NCI-H460 (cell line): ENCODE results near the gene AGBL5. TPM values are rescaled to one million over a fixed set of nuclear protein-coding genes. Genes with fewer than 3 reads are reported as not detected.
A peak's percentile ranks its signal among the peaks of the same experiment; 100 is the strongest.

ENCODE experiments used
- DNase-seq: peaks from one replicate; pipeline ENCODE4 v3.0.0-alpha.2; 2016; ENCODE audit warnings: low read depth; ENCODE audit errors: extremely low read depth
- total RNA-seq: library from RNA; depleted of rRNA; stranded (reverse); fragments of >200 nt; shearing (Covaris generic); gene quantifications from 2 replicates; pipeline ENCODE4 v1.2.3, GENCODE V29; 2014

Gene AGBL5
- total RNA-seq, 1 experiment from 2014 or later: 35.4 TPM

DNA sequence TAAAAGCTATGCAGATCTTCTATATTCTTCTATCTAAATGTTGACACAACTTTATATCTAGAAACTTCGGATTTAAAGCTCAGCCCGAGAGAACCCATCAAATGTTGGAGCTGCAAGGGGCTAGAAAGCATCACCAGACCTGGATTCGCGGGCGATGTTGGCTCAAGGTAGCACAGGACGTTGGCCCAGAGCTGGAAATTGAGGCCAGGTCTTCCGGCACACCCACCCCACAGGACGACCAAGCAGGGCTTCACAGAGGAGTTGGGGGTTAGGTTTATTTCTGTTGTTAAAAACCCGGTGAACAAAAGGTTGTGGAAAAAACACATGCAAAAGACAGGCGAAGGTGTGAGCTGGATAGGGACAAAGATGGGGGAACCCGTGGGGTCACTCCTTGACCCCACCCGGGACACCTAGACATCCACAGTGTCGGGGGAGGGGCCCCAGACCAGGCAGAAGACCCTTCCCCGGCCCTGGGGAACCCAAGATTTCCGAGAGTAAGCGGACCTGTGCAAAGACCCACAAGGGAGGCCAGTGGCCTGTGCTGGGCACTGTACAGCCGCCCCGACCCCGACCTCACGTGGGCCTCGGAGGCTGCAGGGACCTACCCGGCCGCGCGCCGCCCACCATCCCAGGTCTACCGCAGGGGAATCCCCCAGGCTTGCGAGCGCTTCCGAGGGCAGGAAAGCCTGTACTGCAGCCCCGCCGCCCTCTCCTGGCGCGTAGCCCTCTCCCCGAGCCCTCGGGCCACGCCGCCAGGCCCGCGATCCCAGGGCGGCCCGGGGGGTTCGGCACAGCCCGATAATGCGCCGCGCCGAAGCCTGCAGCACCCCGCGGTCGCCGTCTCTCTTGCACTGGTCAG lies 1.8 kb upstream of the AGBL5 start:
- DNase-seq: no peak

DNA sequence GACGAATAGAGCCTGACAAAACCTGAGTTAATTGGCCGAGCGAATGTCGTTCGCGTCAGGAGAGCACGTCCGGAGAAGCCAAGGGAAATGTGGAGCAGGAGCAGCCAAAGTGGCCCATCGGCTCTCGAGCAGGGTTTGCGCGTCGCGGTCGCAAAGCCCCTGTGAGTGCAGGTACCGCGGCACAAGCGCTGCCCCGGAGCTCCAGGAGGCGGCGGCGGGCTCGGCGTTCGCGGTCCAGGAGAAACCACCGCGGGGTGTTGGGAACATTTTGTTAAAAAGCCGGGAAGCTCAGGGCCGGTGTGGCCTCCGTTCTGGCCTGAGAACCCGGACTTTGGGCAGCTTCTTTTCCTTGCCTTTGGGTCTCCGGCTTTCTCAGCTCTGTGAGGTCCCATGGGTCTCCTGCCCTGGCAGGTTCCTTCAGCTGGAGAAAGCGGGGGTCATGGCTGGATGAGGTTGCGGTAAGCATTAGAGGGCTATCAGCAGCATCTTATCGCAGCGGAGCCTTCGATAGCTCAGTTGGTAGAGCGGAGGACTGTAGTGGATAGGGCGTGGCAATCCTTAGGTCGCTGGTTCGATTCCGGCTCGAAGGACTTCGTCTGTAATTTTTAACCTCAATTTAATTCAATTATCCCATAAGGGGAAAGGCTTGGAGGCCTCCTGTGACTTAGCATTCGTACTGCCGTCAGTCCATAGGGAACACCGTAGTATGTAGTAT lies 1.0 kb upstream of the AGBL5 start:
- DNase-seq: peak; percentile 94

DNA sequence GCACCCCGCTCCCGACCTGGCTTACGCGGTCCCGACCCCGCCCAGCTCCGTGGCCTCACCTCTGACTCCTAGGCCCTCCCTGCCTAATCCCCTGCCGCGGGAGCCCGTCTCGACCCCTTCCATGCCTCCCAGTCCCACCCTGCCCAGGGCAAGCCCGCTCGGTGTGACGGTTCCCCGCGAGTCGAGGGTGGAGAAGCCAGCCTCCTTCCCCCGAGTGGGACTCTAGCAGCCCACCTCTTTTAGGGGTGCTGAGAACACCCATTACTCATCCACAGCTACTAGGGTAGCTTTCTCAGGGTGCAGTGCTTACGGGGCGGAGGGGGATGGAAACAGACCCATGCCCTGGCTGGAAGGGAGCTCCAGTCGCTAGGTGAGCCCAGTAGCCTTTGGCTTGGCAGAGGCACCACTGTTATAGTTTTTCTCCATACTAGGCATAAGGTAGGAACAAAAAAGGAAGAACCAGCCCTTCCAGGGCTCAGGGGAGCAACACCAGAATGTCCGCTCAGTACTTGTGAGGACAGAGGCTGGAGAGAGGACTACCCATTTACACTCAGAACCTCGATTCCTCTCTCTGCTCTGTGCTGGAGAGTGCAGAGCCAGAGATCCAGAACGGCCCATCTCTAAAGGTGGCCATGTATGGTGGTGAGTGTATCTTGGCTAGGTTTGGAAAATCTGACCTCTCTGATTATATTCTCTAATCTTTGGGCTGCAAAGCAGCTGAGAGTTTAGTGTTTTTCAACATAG lies 606 bp downstream of the AGBL5 start:
- DNase-seq: no peak

DNA sequence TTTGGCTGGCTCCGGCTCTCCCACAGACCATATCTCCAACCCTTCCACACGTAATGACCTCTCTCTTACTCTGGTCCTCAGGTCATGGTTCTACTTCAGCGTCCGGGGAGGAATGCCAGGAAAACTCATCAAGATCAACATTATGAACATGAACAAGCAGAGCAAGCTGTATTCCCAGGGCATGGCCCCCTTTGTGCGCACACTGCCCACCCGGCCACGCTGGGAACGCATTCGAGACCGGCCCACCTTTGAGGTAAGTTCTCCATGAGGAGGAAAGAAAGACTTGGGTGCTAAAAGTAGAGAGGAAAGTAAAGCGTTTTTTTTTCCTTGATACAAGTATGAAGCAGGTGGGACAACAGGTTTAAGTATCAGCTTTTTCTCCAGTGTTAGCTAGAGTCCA lies 1.9 kb downstream of the AGBL5 start:
- no peak for DNase-seq

DNA sequence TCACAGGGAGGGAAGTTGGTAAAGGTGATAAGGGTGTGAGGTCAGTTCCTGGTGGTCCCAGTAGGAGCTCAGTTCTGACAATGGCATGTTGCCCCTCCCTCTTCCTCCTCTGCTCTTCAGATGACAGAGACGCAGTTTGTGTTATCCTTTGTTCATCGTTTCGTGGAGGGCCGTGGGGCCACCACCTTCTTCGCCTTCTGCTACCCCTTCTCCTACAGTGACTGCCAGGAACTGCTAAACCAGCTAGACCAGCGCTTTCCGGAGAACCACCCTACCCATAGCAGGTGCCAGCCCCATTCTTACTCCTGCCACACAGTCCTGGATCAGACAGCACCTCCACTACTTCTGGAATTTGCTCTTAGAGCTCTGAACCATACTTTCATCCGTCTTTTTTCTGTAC lies 2.3 kb downstream of the AGBL5 start:
- DNase-seq: no peak

DNA sequence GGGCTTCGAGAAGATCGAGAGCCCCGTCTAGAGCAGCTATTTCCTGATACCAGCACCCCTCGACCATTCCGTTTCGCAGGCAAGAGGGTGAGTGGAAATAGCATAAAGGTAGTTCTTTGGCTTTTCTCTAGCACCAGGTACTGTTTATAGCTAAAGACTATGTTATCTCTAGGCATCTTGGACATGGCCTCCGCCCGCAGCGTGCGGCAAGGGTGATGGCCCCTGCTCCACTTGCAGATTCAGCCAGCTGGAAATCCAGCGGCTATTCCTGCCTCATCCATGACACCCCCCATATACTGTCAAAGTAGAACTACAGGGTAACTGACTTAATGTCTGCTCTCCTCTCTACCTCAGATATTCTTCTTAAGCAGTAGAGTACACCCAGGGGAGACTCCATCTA lies 3.3 kb downstream of the AGBL5 start:
- no peak for DNase-seq

DNA sequence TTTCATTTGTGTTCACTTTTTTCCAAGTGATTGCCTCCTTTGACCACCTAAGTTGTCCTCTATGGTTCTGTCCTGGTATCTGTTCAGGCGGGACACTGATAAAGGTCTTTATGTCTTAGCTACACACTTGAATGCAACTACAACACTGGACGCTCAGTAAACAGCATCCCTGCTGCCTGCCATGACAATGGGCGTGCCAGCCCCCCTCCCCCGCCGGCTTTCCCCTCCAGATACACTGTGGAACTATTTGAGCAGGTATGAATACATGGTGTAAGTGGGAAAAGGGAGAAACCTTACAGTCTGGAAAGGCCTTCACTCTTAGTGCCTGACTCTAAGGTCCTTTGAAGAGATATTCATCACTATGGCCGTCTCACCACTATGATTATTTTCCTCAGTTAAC lies 5.7 kb downstream of the AGBL5 start:
- no peak for DNase-seq

DNA sequence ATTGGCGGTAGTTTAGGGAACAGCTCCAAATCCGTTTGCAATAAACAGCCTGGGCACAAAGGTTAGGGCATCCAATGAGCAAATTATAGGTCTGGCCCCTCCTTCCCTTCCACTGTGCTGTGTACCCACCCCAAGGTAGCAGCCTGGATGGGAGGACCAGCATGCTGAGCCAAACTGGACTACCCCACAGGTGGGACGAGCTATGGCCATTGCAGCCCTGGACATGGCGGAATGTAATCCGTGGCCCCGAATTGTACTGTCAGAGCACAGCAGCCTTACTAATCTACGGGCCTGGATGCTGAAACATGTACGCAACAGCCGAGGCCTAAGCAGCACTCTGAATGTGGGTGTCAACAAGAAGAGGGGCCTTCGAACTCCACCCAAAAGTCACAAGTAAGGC lies 6.7 kb downstream of the AGBL5 start:
- DNase-seq: no peak

DNA sequence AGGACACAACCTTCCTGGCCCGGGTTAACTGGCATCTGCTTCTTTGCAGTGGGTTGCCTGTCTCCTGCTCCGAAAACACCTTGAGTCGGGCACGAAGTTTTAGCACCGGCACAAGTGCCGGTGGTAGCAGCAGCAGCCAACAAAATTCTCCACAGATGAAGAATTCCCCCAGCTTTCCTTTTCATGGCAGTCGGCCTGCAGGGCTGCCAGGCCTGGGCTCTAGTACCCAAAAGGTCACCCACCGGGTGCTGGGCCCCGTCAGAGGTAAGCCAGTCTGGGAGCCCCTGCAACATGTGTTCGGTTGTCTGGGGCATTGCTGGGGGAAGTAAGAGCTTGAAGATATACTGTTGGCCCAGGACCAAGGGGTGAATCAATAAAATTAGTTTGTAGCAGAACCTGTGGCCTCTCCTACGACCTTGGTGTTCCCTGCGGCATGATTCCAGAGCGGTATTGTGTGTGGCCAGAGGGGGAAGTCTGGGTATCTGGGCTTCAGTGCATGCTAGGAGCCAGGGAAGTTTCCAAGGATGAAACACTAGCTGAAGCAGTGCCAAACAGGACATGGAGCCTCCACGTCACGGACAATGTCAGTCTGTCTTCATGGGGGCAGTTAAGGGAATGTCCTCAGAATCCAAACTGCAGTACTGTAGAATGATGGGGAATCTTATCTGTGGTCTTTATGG lies 7.8 kb downstream of the AGBL5 start:
- no peak for DNase-seq

DNA sequence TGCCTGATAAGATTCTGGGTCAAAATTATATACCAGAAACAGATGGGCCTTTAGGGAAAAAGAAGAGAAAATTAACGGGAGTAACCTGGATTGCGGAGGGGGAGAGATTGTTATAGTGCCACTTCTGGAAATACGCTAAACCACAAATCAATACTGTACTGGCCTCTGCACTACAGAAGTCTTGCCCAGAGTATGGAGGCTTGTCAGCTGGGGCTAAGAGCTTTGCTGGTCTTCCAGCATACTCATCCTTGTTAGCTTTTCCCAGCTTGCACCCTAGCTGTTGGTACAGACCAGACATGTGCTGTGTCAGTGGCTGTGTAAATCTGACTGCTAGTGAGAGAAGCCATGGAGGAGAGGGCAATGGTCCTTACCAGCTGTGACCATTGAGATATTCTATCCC lies 8.9 kb downstream of the AGBL5 start:
- DNase-seq: no peak

DNA sequence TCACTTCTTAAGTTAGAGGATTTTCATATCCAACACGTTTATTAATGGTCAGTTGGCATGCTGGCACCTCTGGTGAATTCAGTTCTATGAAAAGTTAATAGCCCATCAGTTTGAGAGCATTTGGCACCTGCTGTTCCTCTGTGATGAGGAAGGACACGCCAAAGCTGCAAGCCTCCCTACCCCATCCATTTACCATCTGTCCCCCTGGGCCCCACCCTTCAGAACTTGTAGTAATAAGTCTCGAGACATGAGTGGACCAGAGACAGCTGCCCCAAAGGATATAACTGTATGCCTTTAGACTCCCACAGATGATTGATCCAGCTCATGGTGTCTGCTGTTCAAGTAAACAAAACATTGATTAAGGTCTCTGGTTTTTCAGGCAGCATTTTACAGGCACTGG lies 13.7 kb downstream of the AGBL5 start:
- DNase-seq: no peak

DNA sequence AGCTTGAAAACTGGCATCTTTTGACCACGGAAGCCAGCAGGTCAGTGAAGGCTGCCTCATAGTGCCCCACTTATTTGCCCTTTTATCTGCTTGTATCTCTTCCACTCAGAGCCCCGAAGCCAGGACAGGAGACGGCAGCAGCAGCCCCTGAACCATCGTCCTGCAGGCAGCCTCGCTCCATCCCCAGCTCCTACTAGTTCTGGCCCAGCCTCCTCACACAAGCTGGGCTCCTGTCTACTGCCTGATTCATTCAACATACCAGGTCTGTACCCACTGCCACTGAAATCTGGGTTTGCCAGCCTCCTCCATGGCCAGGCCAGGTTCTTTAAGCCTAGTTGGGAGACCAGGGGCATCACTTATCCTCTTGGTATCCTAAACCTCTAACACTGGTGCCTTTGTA lies 15.9 kb downstream of the AGBL5 start:
- DNase-seq: no peak

DNA sequence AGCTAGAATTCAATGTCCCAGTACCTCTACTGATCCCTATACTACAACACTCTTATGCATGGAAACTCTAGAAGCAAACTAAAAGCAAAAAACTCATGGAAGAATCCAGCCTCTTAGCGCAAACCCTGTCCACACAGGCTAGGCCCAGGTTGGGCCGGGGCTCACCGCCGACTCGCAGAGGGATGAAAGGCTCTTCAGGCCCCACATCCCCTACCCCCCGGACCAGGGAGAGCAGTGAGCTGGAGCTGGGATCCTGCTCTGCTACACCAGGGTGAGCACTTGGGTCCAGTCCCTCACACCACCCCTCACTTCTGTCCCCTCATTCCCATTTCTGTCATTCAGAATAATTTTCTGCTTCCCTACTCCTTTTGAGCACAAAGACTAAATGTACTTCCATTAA lies 18.0 kb downstream of the AGBL5 start:
- DNase-seq: no peak

DNA sequence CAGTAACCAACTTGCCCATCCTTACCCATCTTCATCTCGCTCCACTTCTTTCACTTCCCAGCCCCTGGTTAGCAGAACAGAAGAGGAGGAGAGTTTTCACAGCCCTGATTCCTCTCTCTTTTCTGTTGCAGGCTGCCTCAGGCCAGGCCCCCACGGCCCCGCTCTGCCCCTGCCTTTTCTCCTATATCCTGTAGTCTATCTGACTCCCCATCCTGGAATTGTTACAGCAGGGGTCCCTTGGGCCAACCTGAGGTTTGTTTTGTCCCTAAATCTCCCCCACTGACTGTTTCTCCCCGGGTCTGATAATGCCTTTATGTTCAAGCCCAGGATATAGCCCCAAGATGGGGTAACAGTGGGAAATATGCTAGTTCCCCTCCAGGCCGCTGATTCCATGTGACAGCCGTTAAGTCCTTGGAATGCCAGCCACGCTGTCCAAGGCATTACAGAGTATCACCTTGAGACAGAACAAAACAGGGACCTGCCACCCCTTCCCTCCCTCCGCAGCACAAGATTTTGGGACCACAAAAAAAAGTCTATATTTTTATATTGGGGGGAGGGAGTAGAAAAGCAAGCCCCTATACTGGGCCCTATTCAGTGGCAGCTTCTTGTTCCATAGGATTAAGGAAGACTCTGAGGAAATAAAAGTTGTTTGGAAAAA lies 18.6 kb downstream of the AGBL5 start:
- no peak for DNase-seq

DNA sequence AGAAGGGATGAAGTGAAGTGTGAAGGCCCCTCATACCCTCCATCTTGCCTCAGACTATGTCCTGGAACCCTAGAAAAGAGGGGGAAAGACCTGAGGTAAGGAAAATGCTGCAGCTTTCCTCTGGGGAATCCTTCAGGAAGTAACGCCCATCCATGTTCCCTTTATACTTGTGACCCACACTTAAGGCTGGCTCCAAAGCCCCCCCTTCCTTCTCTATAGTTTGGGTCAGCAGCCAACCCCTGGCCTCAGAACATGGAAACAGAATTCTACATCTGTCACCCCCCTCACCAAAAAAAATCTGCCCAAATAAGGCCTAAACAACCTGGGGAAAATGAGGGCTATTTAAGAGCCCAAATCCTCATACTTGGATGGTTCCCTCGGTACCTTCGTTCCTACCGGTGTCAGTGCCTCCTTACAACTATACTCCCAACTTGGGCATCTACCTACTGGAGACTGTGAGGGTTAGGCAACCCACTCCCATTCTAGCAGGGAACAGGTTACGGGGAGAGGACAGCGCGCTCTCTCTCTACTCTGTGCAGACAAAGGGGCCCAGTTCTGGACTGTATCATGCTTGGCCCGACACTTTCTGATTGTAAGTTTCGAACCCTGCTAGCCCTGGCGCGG lies 19.3 kb downstream of the AGBL5 start:
- DNase-seq: no peak

DNA sequence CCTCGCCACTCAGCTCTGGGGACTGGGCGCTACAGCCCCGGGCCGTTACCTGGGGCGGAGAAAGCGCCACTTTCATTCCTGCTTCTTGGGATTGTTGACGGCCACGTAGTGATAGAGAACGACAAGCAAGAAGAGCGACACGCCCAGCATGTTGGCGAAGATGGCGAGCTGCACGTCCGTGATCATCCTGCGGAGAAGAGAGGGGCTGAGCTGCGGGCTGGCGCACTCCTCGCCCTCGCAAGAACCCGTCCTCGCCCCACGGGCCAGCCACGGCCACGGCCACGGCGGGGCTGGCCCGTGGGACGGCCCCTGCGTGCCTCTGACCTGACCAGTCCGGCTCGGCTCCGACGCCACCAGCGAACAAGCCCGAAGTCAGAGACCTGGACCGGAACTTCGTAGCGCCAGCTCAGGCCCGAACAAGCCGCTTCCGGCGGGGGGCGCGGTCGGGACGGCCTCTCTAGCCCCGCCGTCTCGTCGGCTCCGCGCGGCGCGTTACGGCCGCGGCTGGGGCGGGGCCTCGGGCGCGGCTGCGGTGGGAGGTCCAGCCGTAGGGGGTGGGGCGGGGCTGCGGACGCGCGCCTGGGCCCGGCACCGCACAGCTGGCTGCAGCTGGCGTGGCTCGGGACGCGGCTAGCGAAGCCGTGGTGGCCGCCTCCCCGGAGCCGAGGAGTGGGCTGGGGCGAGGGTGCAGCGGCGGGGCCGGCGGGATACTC lies 20.0 kb downstream of the AGBL5 start, which contains the start of gene OST4:
Gene OST4 (minus strand): TSS at position 378 of the 713 bp plus-strand sequence.
- peak; percentile 90 for DNase-seq

DNA sequence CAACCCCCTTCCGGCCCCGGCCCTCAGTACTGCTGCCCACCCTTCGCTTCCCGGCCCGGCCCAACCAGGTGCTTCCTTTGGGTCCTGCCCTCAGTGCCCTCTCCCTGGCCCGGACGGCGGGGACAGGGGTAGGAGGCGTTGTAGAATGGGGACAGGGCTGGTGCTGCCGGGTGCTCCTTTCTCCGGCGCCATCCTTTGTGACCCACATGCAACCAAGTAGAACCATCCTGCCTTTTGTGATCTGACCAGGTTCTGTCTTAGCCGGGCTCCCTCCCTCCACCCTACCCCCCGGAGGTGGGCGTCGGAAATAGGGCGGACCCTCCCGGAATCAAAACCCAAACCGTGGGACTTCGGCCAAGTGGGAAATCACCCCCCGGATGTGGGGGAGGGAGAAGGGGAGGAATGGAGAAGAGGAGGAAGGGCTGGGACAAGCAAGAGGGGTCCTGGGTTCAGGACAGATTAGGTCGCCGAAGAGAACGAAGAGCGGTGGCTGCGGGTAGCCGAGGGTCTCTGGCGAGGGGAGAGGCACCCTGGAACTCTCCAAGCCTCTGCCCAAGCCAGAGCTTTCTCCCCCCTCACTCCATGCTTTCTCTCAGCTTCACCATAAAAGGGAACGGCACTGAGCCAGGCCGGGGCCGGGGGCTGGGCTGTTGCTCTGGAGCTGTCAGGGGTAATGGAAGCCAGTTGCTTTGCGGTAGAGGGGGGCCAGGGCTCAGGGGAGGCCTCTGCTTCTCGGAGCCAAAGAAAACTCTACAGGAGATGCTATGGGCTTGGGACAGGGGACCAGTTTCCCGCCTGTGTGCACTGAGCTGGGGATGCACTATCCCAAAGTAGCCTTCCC lies 20.7 kb downstream of the AGBL5 start:
- no peak for DNase-seq

DNA sequence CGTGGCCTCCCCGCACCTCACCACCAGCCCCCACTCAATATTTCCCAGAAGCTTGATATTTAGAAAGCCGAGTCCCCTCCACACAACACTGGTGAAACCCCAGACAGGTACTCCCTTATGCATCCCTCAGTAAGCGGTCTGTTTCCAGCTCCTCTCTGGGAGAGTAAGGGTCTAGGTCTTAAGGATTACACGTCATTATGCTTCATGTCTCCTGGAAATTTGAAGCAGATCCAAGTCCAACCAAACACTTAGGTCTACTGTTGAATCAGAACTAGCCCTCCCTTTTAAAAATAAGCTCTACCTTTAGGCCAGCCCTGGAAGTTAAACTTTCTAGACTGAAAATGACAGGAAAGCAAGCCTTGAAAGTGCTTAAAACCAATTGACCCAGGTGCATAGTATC lies 21.5 kb downstream of the AGBL5 start:
- DNase-seq: no peak
